HL-60 (cell line): Measurements from ENCODE around the gene ICA1.

Source experiments
- DNase-seq, 2 experiments: peaks; one replicate each; pipeline ENCODE4 v3.0.0-alpha.2; 2010 to 2020; ENCODE audit warnings: low read depth in 1 of 2, low spot score in 1 of 2
- H3K27ac ChIP-seq: fragments of 250-450 bp; sonication (Bioruptor Pico); replicated peaks from 2 replicates; pipeline ENCODE4 v1.5.1; 2020; ENCODE audit warnings: mild to moderate bottlenecking, moderate library complexity
- H3K27me3 ChIP-seq: fragments of 250-450 bp; sonication (Bioruptor Pico); 2 replicates; pipeline ENCODE4 v1.5.1; 2021; ENCODE audit warnings: mild to moderate bottlenecking, moderate library complexity; ENCODE audit not compliant: insufficient read depth, poor library complexity, severe bottlenecking
- H3K4me3 ChIP-seq: replicated peaks from 2 replicates; pipeline ENCODE4 v1.5.1; 2011; ENCODE audit warnings: mild to moderate bottlenecking, control low read depth, low read length; ENCODE audit not compliant: insufficient read depth
- GABPA ChIP-seq: IDR thresholded peaks from 2 replicates; pipeline ENCODE4 v1.6.1; 2012; ENCODE audit warnings: low read depth
- POLR2AphosphoS5 ChIP-seq: IDR thresholded peaks from 2 replicates; pipeline ENCODE4 v1.6.1; 2012; ENCODE audit warnings: low read depth
- SPI1 ChIP-seq: IDR thresholded peaks from 2 replicates; pipeline ENCODE4 v1.6.1; 2012; ENCODE audit warnings: low read depth, mild to moderate bottlenecking, borderline replicate concordance
- TF ChIP-seq, protein P1 (sequence below): IDR thresholded peaks from 2 replicates; pipeline ENCODE4 v1.6.1; 2012; ENCODE audit warnings: low read depth; ENCODE audit not compliant: insufficient replicate concordance
- TF ChIP-seq, protein P2 (sequence below): IDR thresholded peaks from one replicate; pipeline ENCODE4 v1.5.1; 2011; ENCODE audit warnings: low read length, control low read depth, inconsistent platforms; ENCODE audit not compliant: insufficient read depth

ICA1 gene

DNA sequence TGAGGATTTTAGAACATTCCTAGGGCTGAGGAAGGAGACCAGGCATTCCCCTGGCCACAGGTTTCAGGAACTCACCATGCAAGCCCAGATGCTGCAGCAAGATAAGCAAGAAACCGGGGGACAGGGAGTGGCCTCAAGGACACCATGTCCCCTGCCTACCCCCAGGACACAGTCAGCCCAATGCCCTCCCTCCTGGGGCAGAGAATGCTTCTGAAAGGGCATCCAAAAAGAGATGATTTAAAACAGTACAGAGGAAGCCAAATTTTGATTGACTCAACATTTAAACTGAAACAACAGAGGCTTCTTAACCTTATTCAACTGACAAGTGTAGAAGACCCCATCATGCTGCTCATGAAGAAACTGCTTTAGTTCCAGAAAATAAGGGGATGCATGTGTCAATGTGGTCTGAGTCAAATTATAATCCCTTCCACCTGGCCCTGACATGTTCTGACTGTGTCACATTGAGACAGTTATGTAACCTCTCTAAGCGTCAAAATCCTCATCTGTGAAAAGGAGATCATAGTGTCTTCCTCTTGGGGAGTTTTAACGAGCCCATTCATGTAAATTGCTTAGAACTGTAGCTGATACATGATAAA is 60.0 kb downstream of the ICA1 start:
- no peaks in the 10 kb centered on the region for H3K27me3 ChIP-seq
- TF ChIP-seq SPI1: 0 out of 2 replicates have a peak, but pooled peaks have one; percentile 1
- no peak for TF ChIP-seq GABPA
- no peak overlapping the region for H3K4me3 ChIP-seq
- no peak for DNase-seq
- H3K27ac ChIP-seq: no peak overlapping the region

DNA sequence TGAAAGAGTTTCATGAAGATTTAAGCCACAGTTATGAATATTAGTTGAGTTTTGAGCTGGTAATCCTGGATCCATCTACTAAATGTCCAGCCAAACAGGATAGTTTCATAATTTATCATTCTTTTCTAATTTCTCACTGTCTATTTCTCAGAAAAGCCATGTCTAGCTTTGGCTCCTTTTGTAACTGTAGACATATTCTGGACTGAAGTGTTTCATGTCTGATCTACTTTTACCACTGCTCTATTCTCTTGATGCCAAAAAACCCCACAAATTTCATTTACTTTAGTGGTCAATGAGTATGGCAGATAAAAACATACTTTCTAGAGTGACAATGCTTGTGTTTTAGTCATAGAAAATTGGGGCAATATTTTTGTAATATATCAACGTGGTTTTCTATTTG is 61.2 kb downstream of the ICA1 start:
- Histone ChIP-seq H3K27ac (no peak overlapping the region), H3K4me3 (no peak overlapping the region), H3K27me3 (no peaks in the 10 kb centered on the region)
- DNase-seq: no peak
- TF ChIP-seq POLR2AphosphoS5: no peak
- TF ChIP-seq SPI1: no peak
- TF ChIP-seq, protein P1, sequence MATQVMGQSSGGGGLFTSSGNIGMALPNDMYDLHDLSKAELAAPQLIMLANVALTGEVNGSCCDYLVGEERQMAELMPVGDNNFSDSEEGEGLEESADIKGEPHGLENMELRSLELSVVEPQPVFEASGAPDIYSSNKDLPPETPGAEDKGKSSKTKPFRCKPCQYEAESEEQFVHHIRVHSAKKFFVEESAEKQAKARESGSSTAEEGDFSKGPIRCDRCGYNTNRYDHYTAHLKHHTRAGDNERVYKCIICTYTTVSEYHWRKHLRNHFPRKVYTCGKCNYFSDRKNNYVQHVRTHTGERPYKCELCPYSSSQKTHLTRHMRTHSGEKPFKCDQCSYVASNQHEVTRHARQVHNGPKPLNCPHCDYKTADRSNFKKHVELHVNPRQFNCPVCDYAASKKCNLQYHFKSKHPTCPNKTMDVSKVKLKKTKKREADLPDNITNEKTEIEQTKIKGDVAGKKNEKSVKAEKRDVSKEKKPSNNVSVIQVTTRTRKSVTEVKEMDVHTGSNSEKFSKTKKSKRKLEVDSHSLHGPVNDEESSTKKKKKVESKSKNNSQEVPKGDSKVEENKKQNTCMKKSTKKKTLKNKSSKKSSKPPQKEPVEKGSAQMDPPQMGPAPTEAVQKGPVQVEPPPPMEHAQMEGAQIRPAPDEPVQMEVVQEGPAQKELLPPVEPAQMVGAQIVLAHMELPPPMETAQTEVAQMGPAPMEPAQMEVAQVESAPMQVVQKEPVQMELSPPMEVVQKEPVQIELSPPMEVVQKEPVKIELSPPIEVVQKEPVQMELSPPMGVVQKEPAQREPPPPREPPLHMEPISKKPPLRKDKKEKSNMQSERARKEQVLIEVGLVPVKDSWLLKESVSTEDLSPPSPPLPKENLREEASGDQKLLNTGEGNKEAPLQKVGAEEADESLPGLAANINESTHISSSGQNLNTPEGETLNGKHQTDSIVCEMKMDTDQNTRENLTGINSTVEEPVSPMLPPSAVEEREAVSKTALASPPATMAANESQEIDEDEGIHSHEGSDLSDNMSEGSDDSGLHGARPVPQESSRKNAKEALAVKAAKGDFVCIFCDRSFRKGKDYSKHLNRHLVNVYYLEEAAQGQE: no peak
- TF ChIP-seq, protein P2, sequence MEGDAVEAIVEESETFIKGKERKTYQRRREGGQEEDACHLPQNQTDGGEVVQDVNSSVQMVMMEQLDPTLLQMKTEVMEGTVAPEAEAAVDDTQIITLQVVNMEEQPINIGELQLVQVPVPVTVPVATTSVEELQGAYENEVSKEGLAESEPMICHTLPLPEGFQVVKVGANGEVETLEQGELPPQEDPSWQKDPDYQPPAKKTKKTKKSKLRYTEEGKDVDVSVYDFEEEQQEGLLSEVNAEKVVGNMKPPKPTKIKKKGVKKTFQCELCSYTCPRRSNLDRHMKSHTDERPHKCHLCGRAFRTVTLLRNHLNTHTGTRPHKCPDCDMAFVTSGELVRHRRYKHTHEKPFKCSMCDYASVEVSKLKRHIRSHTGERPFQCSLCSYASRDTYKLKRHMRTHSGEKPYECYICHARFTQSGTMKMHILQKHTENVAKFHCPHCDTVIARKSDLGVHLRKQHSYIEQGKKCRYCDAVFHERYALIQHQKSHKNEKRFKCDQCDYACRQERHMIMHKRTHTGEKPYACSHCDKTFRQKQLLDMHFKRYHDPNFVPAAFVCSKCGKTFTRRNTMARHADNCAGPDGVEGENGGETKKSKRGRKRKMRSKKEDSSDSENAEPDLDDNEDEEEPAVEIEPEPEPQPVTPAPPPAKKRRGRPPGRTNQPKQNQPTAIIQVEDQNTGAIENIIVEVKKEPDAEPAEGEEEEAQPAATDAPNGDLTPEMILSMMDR: no peak
- no peak for TF ChIP-seq GABPA

DNA sequence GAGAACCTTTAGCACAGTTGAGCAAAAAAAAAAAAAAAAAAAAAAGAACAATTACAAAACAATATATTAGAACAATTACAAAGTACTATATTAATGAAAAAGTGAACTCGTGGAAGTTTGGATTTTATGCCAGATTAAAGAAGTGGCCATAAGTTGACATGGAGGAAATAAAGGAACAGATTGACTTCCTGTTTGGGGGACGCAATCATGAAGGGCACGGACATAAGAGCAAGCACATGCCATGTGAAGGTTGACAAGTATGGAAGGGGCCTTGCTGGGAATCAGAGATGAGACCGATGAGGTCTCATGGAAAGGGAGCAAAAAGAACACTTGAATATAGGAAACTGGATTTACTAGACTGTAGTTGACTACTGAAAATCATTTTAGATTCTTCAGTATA is 61.7 kb downstream of the ICA1 start:
- TF ChIP-seq SPI1 (0 out of 2 replicates have a peak, but pooled peaks have one; percentile 9), POLR2AphosphoS5 (no peak)
- no peaks in the 10 kb centered on the region for H3K27me3 ChIP-seq
- no peak overlapping the region for H3K4me3 ChIP-seq
- no peak overlapping the region for H3K27ac ChIP-seq
- DNase-seq: peak in 1 of 2 experiments; percentile 15

DNA sequence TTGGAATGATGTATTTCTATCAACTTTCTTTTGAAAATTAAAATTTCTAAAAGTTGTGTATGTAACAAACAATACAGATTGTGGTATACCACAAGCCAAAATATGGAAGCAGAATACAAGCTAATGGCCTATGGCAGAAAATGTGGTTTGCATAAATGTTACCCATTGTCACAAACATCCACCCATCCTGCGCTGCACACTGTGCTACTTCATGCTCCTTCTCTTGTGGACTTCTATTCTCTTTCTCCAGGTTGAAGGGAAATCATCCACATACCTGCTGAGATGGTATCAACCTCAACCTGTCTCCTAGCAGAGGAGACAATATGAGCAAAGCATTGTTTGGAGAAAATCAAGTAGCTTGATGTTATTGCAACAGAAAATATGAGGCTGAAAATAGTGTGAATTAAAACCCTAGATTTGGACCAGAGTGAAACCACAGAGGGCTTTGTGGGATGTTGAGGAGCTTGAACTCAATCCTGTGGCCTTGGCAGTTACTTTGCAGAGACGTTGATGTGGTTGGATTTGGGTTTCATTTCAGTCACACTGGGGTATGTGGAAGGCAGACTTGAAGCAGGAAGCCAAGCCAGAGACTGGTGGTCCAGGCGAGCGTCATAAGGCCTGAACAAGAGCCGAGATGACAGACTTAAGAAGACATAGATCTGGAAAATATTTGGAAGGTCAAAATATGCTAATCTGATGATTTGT is 63.8 kb downstream of the ICA1 start:
- Histone ChIP-seq H3K27ac (no peak overlapping the region), H3K4me3 (no peak overlapping the region), H3K27me3 (no peaks in the 10 kb centered on the region)
- no peak for DNase-seq
- no peak for TF ChIP-seq POLR2AphosphoS5

DNA sequence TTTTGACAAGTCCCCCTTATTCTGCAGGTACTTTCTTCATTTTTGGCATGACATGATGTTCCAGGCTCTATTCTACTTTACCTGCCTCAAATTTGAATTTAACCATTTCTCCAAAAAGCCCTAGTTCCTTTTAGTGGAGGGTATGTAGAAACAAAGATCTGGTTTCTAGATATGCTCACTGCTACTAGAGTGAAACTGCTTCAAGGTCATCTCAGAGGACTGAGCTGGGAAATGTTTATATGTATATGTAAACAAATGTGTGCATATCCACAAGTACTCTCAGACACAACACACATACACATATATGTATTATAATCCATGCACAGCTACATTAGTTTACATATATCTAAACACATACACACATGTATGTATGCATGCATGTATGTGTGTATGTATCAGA is 69.1 kb downstream of the ICA1 start:
- no peak for DNase-seq

More for the DNA sequence above, 69.1 kb downstream of the ICA1 start:
- H3K27me3 ChIP-seq: no peaks in the 10 kb centered on the region
- H3K4me3 ChIP-seq: no peak overlapping the region
- H3K27ac ChIP-seq: no peak overlapping the region
- TF ChIP-seq, protein P2: no peak
- TF ChIP-seq SPI1 (no peak), GABPA (no peak), POLR2AphosphoS5 (no peak)
- TF ChIP-seq, protein P1: no peak
